Endothelial cell (in vitro differentiated cells): ENCODE data around the gene SNAP25. TPM values are rescaled to one million over a fixed set of nuclear protein-coding genes. Genes with fewer than 3 reads are reported as not detected.

Experiments used
- DNase-seq: peaks from one replicate; pipeline ENCODE4 v3.0.0; 2021; ENCODE audit warnings: low spot score
- H3K27ac Mint-ChIP-seq: one replicate; pipeline ENCODE4 v1.8.0; 2021; ENCODE audit warnings: mixed read lengths, inconsistent platforms; ENCODE audit not compliant: unreplicated experiment
- H3K27me3 Mint-ChIP-seq: one replicate; pipeline ENCODE4 v1.8.0; 2021; ENCODE audit warnings: mild to moderate bottlenecking, moderate library complexity, mixed read lengths, inconsistent platforms; ENCODE audit not compliant: unreplicated experiment
- H3K36me3 Mint-ChIP-seq: one replicate; pipeline ENCODE4 v1.8.0; 2021; ENCODE audit warnings: mild to moderate bottlenecking, low read depth, mixed read lengths, inconsistent platforms; ENCODE audit not compliant: unreplicated experiment
- H3K4me1 Mint-ChIP-seq: one replicate; pipeline ENCODE4 v1.8.0; 2021; ENCODE audit warnings: mild to moderate bottlenecking, mixed read lengths, inconsistent platforms; ENCODE audit not compliant: unreplicated experiment
- H3K4me3 Mint-ChIP-seq: one replicate; pipeline ENCODE4 v1.8.0; 2021; ENCODE audit warnings: mild to moderate bottlenecking, mixed read lengths, inconsistent platforms; ENCODE audit not compliant: unreplicated experiment
- H3K9me3 Mint-ChIP-seq: one replicate; pipeline ENCODE4 v1.8.0; 2021; ENCODE audit warnings: mixed read lengths, inconsistent platforms; ENCODE audit not compliant: unreplicated experiment
- total RNA-seq: library from RNA; stranded (reverse); fragmentation: NEBNext Ultra II Directional; extraction: Animal tissue kit (Norgen Biotek cat#: 25700); gene quantifications from one replicate; pipeline ENCODE4 v1.2.1, GENCODE V29; 2021; ENCODE audit not compliant: unreplicated experiment
- TF ChIP-seq, protein P1 (sequence below): fragments of 200-600 bp; sonication (generic); IDR thresholded peaks from one replicate; pipeline ENCODE4 v1.5.0; 2021; ENCODE audit warnings: antibody characterized with exemption; ENCODE audit not compliant: unreplicated experiment

The SNAP25 gene
- total RNA-seq, 1 donor from 2014 or later = 0.38 TPM

DNA sequence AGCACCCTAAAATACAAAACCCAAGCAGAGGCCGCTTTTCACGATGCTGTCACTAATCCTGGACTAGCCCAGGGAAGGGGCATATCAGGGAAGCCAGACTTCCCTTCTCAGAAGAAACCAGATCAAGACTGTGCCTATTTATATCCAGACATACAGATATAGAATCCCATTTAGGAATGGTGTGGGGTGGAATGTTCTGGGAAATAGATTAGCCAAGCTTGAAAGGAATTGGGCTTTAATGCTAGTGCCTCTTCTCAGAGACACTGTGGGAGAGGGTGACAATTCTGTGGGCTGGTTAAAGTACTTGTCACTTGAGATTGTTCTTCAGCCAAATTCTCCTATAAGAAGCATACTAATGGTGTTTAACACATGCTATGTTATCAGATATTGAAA is 45.5 kb downstream of the SNAP25 start:
- Mint-ChIP-seq H3K27me3 (no peaks in the 10 kb centered on the region), H3K4me3 (no peak overlapping the region), H3K27ac (no peak overlapping the region), H3K4me1 (no peaks in the 10 kb centered on the region), H3K36me3 (no peaks in the 10 kb centered on the region), H3K9me3 (no peaks in the 10 kb centered on the region)
- TF ChIP-seq, protein P1, sequence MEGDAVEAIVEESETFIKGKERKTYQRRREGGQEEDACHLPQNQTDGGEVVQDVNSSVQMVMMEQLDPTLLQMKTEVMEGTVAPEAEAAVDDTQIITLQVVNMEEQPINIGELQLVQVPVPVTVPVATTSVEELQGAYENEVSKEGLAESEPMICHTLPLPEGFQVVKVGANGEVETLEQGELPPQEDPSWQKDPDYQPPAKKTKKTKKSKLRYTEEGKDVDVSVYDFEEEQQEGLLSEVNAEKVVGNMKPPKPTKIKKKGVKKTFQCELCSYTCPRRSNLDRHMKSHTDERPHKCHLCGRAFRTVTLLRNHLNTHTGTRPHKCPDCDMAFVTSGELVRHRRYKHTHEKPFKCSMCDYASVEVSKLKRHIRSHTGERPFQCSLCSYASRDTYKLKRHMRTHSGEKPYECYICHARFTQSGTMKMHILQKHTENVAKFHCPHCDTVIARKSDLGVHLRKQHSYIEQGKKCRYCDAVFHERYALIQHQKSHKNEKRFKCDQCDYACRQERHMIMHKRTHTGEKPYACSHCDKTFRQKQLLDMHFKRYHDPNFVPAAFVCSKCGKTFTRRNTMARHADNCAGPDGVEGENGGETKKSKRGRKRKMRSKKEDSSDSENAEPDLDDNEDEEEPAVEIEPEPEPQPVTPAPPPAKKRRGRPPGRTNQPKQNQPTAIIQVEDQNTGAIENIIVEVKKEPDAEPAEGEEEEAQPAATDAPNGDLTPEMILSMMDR = no peak
- DNase-seq = no peak

DNA sequence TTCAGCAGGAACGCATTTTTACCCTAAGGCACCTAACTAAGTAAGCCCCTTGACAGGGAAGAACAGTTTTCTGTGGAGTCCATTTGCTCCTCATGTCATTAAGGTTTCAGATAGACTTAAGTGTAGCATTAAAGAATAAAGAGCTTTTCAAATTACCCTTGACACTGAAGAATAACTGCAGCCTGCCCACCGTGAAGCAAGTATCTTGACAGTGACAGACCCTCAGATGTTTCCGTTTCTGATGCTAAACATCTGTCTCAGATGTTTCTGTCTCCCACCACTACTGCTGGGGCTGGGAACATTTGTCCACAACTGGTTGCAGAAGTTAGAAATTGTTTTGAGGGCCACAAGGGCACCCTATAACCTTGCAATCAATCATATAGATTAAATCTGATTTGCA is 50.0 kb downstream of the SNAP25 start:
- no peaks in the 10 kb centered on the region for H3K36me3 Mint-ChIP-seq
- no peak overlapping the region for H3K27ac Mint-ChIP-seq
- no peak for DNase-seq
- TF ChIP-seq, protein P1 = no peak
- no peak overlapping the region for H3K4me3 Mint-ChIP-seq
- H3K4me1 Mint-ChIP-seq = no peaks in the 10 kb centered on the region
- H3K9me3 Mint-ChIP-seq = no peaks in the 10 kb centered on the region
- no peaks in the 10 kb centered on the region for H3K27me3 Mint-ChIP-seq

DNA sequence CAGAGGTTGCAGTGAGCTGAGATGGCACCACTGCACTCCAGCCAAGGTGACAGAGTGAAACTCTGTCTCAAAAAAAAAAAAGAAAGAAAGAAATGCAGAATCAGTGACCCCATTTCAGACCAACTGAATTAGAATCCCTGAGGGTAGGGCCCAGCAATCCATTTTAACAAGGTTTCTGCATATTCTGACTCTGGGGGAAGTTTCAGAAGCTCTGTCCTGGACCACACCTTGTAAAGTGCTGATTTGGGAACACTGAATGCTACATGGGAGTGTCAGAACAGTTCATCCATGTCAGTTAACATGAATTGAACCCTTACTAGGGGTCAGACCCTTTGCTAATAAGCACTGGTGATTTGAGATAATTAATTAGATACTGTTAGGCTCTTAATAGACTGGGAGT is 52.0 kb downstream of the SNAP25 start:
- H3K36me3 Mint-ChIP-seq = no peaks in the 10 kb centered on the region
- H3K27ac Mint-ChIP-seq = no peak overlapping the region
- H3K4me3 Mint-ChIP-seq = no peak overlapping the region
- no peaks in the 10 kb centered on the region for H3K4me1 Mint-ChIP-seq
- TF ChIP-seq, protein P1 = no peak
- no peaks in the 10 kb centered on the region for H3K9me3 Mint-ChIP-seq
- no peaks in the 10 kb centered on the region for H3K27me3 Mint-ChIP-seq
- DNase-seq = no peak

DNA sequence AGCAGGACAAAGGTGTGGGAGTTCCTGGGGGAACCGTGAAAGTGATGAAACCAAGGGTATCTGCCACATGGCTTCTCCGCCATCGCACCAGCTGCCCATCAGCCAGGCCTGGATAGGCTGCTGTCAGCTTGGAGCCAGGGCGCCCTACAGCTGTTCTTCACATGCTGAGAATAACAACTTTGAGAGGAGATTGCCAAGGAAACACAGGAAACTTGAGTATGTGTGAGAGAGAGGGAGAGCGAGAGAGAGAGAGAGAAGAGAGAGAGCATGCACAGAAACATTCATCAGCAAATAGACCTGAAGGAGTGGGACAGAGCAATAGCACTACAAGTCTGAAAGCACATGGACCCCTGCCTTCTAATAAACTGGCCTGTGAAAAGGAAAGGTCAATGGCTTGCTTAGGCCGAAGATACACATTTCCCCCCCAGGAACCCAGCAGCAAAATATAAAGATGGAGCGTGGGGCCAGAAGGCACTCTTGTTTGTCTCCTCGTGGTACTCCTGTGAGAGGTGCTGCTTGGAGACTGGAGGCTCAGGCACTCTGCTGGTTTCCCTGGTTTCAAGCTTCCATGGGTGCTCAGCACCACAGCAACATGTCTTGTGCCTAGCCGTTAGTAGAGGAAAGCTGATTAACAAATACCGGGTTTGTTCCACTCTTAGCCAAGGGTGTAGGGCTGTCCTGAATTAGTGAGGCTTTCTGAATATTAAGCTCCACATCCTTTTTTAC is 53.0 kb downstream of the SNAP25 start:
- no peak overlapping the region for H3K27ac Mint-ChIP-seq
- H3K4me3 Mint-ChIP-seq = no peak overlapping the region
- H3K4me1 Mint-ChIP-seq = no peaks in the 10 kb centered on the region
- no peaks in the 10 kb centered on the region for H3K36me3 Mint-ChIP-seq
- TF ChIP-seq, protein P1 = no peak
- no peaks in the 10 kb centered on the region for H3K27me3 Mint-ChIP-seq
- DNase-seq = no peak
- H3K9me3 Mint-ChIP-seq = no peaks in the 10 kb centered on the region

DNA sequence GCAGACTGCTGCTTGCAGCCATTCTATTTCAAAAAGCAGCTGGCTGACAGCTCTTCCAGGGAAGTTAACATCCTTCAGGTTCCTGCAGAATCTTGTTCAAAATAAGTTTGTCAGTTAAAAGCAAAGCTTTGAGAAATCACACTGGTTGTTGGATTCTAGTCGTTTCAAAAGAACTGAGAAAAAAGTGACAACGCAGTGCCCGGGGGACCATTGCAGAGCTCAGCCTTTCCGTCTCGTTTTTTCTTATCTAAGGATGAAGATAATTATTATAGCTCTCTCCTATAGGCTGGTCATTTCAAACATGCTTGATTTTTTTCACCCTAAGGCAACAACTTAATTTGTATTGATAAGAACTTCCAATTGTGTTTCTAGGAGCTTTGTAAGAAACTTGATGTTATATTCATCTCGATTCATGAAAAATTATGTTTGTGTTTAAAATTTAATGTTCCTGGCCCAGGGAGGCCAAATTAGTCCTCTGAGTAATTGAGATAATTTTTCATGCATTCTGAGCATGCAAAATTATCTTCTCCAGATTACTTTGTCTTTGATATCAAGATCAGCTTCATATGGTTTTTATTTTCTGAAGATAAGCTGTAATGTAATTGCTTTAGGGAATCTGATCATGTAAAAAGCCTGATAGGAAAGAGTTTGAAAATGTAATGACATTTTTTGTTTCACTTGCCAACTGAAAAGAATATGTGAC is 58.4 kb downstream of the SNAP25 start:
- DNase-seq = no peak
- no peaks in the 10 kb centered on the region for H3K27me3 Mint-ChIP-seq
- no peak overlapping the region for H3K27ac Mint-ChIP-seq
- no peak overlapping the region for H3K4me3 Mint-ChIP-seq
- TF ChIP-seq, protein P1 = no peak
- no peaks in the 10 kb centered on the region for H3K36me3 Mint-ChIP-seq
- peaks cover 4% of the 10 kb centered on the region for H3K4me1 Mint-ChIP-seq
- no peaks in the 10 kb centered on the region for H3K9me3 Mint-ChIP-seq
